Measurements from ENCODE around the gene INAFM1. TPM values are rescaled to one million over a fixed set of nuclear protein-coding genes. Genes with fewer than 3 reads are reported as not detected.

Gene INAFM1
- total and polyA plus RNA-seq, 9 of the 15 experiments (the other 6 are each of a cell fraction or from before 2014, with no cell fraction given), result 0.71 to 30.9 (median 3.1) TPM

GRCh38 chr19:47243776-47244547 lies 30.7 kb upstream of the INAFM1 start (continued):
- TF ChIP-seq SMAD4 (CRISPR knock-in tag; conservative IDR thresholded peaks at IDR 0.05) (peak; percentile 98), TEAD1 (CRISPR knock-in tag; IDR thresholded peaks at IDR 0.05) (peak in 1 of 2 experiments; percentile 76; a peak in 2 of 4 replicates), ATF2 (CRISPR knock-in tag; IDR thresholded peaks at IDR 0.05) (peak; percentile 98), KLF16 (IDR thresholded peaks at IDR 0.05) (peak; percentile 58; the same call in 1 of the 2 replicates), CEBPB (tag; IDR thresholded peaks at IDR 0.05) (peak; percentile 98), ZBTB26 (CRISPR knock-in tag; IDR thresholded peaks at IDR 0.05) (peak; percentile 81), ZBTB5 (IDR thresholded peaks at IDR 0.05) (0 out of 2 replicates have a peak, but pooled peaks have one; percentile 68), ZNF407 (IDR thresholded peaks at IDR 0.05; ENCODE audit: low read depth) (peak; percentile 66), ATF1 (CRISPR knock-in tag; IDR thresholded peaks at IDR 0.05) (no peak), ATF1 (tag; IDR thresholded peaks at IDR 0.05) (peak; percentile 84)

Measured in K562 (cell line).